NCI-H2107 treated with DMSO at 0.1 percent for 48 hours (cell line): ENCODE data around the gene PCMT1.
"Not testable (repeated sequence)": the region's sequence is repeated elsewhere in the genome, so short reads cannot be mapped to it uniquely, and the experiment has no call there.

ENCODE experiments used
- DNase-seq: peaks from one replicate; lab custom pipeline; 2025; ENCODE audit not compliant: unreplicated experiment; lab: John Stamatoyannopoulos, UW

PCMT1 gene

GRCh38 chr6:149749594-149750135, at the start of gene PCMT1:
PCMT1 (plus strand) TSS chr6:149749741; CDS start chr6:149749902, 161 bp downstream.
- DNase-seq: peak; percentile 37

- no peak for DNase-seq
Observed at GRCh38 chr6:149701714-149702113, 47.8 kb upstream of the PCMT1 start.

- no peak for DNase-seq
Observed at GRCh38 chr6:149711711-149712110, 37.8 kb upstream of the PCMT1 start.

- no peak for DNase-seq
Observed at GRCh38 chr6:149714442-149714841, 35.1 kb upstream of the PCMT1 start.

GRCh38 chr6:149716181-149716963, 33.2 kb upstream of the PCMT1 start:
- no peak for DNase-seq

GRCh38 chr6:149717255-149717587, 32.3 kb upstream of the PCMT1 start:
- DNase-seq: peak; percentile 54

GRCh38 chr6:149717588-149718458, 31.7 kb upstream of the PCMT1 start, which contains the start of gene LATS1:
LATS1 (minus strand) TSS chr6:149718101; CDS start chr6:149702126, 15,975 bp downstream.
- DNase-seq: peak; percentile 54

- no peak for DNase-seq
Observed at GRCh38 chr6:149719531-149719930, 30.0 kb upstream of the PCMT1 start.

- no peak for DNase-seq
Observed at GRCh38 chr6:149723262-149723661, 26.3 kb upstream of the PCMT1 start.

GRCh38 chr6:149723771-149724417, 25.6 kb upstream of the PCMT1 start:
- peak; percentile 27 for DNase-seq

- no peak for DNase-seq
Observed at GRCh38 chr6:149725785-149726184, 23.8 kb upstream of the PCMT1 start.

- no peak for DNase-seq
Observed at GRCh38 chr6:149727793-149728498, 21.6 kb upstream of the PCMT1 start.

- no peak for DNase-seq
Observed at GRCh38 chr6:149728499-149729234, 20.9 kb upstream of the PCMT1 start.

GRCh38 chr6:149729824-149730223, 19.7 kb upstream of the PCMT1 start:
- DNase-seq: no peak

GRCh38 chr6:149733089-149733720, 16.3 kb upstream of the PCMT1 start:
- DNase-seq: no peak

- no peak for DNase-seq
Observed at GRCh38 chr6:149734915-149735314, 14.6 kb upstream of the PCMT1 start.

- not testable (repeated sequence) for DNase-seq
Observed at GRCh38 chr6:149745252-149745651, 4.3 kb upstream of the PCMT1 start.

- DNase-seq: peak; percentile 86
Observed at GRCh38 chr6:149746147-149746946, 3.2 kb upstream of the PCMT1 start, which contains the start of gene NUP43. NUP43 (minus strand) TSS chr6:149746529; CDS start chr6:149746495, 34 bp downstream.
